Ramos (cell line): ENCODE data around the gene PLA2G6.
"Not testable (repeated sequence)": the region's sequence is repeated elsewhere in the genome, so short reads cannot be mapped to it uniquely, and the experiment has no call there.

Experiments
- in situ Hi-C: fragments of 300-500 bp; cut with MboI; formaldehyde crosslinking; loops from one replicate; pipeline ENCODE4 v1.14.3; 2022; ENCODE audit warnings: low sequenced_read_pairs; ENCODE audit not compliant: unreplicated experiment

The PLA2G6 gene

GRCh38 chr22:38196791-38197419 lies 15.3 kb upstream of the PLA2G6 start:
- in situ Hi-C loops = no loop called here

GRCh38 chr22:38193580-38193979 lies 11.9 kb upstream of the PLA2G6 start:
- in situ Hi-C loops = no loop called here

- in situ Hi-C loops = no loop called here
Measured at GRCh38 chr22:38192475-38192863, 10.8 kb upstream of the PLA2G6 start.

- in situ Hi-C loops = no loop called here
Measured at GRCh38 chr22:38191731-38192474, 10.3 kb upstream of the PLA2G6 start.

GRCh38 chr22:38191055-38191454 lies 9.4 kb upstream of the PLA2G6 start:
- in situ Hi-C loops = no loop called here

GRCh38 chr22:38190581-38190980 lies 9.0 kb upstream of the PLA2G6 start:
- in situ Hi-C loops = no loop called here

GRCh38 chr22:38189104-38189503 lies 7.5 kb upstream of the PLA2G6 start:
- in situ Hi-C loops = no loop called here

- in situ Hi-C loops = no loop called here
Measured at GRCh38 chr22:38187413-38188212, 6.0 kb upstream of the PLA2G6 start.

- in situ Hi-C loops = no loop called here
Measured at GRCh38 chr22:38186429-38186828, 4.8 kb upstream of the PLA2G6 start.

GRCh38 chr22:38184788-38185187 lies 3.2 kb upstream of the PLA2G6 start:
- in situ Hi-C loops = no loop called here

- in situ Hi-C loops = no loop called here
Measured at GRCh38 chr22:38180841-38181452, 683 bp downstream of the PLA2G6 start.

- in situ Hi-C loops = not testable (repeated sequence)
Measured at GRCh38 chr22:38178605-38178937, 3.1 kb downstream of the PLA2G6 start.

- in situ Hi-C loops = no loop called here
Measured at GRCh38 chr22:38177926-38178604, 3.6 kb downstream of the PLA2G6 start.

- in situ Hi-C loops = not testable (repeated sequence)
Measured at GRCh38 chr22:38177571-38177925, 4.1 kb downstream of the PLA2G6 start.

GRCh38 chr22:38177044-38177443 lies 4.6 kb downstream of the PLA2G6 start:
- in situ Hi-C loops = no loop called here

- in situ Hi-C loops = no loop called here
Measured at GRCh38 chr22:38176170-38176741, 5.4 kb downstream of the PLA2G6 start.

- in situ Hi-C loops = no loop called here
Measured at GRCh38 chr22:38175206-38176118, 6.2 kb downstream of the PLA2G6 start.

- in situ Hi-C loops = no loop called here
Measured at GRCh38 chr22:38174626-38175025, 7.0 kb downstream of the PLA2G6 start.

GRCh38 chr22:38173641-38173906 lies 8.1 kb downstream of the PLA2G6 start:
- in situ Hi-C loops = no loop called here
